ENCODE measurements around the gene MAGEA2.
"Not testable (repeated sequence)": the region's sequence is repeated elsewhere in the genome, so short reads cannot be mapped to it uniquely, and the experiment has no call there.

MAGEA2 gene

DNA sequence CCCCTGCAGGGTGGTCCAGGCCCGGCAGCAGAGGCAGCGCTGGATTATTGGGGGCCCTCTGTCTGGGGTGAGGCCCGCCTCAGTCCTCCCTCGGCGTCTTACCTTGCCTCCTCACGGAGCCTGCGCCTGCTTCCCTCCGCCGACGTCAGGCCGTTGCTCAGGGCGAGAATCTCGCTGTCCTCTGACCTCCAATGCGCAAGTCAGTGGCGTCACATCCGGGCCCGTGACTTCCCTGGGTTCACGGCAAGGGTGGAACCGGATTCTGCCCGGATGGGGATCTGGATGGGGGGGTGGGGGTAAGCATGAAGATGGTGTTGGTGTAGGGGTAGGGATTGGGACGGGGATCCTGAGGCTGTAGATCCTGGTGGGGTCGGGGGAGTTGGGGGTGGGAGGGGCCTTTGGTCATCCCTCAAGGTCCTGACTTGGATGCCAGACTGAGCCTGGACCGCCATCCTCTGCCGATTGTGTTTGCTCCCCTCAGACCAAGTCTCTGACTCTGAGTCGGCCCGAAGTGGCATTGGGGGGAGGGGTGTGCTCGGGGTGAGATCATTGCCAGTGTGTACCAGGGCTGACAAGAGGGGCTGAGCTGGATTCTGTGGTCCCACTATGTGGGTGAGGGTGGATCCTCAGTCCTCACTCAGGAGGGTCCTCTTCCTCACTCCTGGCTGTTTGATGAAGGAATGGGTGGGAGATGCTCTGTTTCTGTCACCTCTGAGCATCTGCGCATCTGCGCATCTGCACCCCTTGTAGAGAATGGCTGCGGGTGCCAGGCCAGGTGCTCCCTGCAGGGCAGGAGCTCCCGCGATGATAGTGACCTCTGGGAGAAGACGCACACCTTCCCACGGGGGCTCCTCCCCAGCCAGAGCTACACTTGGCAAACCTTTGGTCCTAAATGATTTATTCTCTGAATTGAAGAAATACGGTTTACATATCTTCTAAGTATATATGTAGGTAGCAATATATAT is at the start of gene MAGEA2:
Gene MAGEA2 (minus strand): TSS at position 157 of the 965 bp plus-strand sequence. CDS start 2,479 bp downstream, outside the sequence.
- DNase-seq (ENCODE audit: low read depth), result not testable (repeated sequence)

DNA sequence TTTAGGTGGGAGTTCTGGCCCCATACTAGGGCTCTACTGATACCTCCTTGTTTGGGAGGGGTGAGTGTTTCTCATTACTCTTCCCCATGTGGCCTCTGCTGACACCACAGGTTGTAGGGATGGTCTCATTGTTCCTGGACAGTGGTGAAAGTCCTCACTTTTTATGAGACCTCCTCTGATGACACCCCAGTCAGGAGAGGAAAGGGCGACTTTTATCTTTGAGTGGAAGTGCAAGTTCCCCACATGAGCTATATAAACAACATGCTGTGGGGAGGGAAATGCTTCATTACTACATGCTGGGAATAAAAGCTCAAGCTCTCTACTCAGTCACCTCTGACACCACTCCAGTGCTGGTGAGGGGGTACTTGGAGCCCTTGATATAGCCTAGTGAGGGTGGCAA is 45.3 kb upstream of the MAGEA2 start:
- DNase-seq (ENCODE audit: low read depth), result no peak

- DNase-seq (ENCODE audit: low read depth), result not testable (repeated sequence)
Observed at GRCh38 chrX:152787062-152787461, 33.4 kb upstream of the MAGEA2 start.

GRCh38 chrX:152769549-152770289 is 16.1 kb upstream of the MAGEA2 start, which contains the start of gene MAGEA6:
Gene MAGEA6 (minus strand): TSS chrX:152769689. CDS start chrX:152767650, 2,039 bp downstream.
- DNase-seq (ENCODE audit: low read depth), result not testable (repeated sequence)

GRCh38 chrX:152766562-152766961 is 12.9 kb upstream of the MAGEA2 start:
- DNase-seq (ENCODE audit: low read depth), result not testable (repeated sequence)

DNA sequence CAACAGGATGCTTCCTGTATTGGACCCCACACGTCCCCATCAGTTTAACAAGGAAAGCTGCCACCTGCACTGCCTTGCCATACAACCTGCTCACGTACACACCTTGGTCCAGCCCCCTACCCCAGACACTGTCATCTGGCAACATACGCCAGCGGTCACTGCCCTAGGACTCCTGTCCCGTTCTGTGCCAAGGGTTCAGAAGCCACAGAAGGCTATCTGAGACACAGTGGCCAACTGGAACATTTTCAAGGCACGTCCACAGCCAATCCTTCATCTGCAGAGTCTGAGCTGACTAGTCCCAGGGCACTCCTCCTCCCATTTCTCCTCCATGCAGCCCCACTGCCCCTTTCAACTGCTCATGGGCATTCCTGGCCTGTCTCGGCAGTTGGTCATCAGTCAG is 7.9 kb upstream of the MAGEA2 start:
- not testable (repeated sequence) for DNase-seq (ENCODE audit: low read depth)

- not testable (repeated sequence) for DNase-seq (ENCODE audit: low read depth)
Observed at GRCh38 chrX:152759544-152759943, 5.9 kb upstream of the MAGEA2 start.

GRCh38 chrX:152758918-152759317 is 5.3 kb upstream of the MAGEA2 start, which contains the start of gene CSAG3:
Gene CSAG3 (plus strand): TSS chrX:152759218.
- not testable (repeated sequence) for DNase-seq (ENCODE audit: low read depth)

DNA sequence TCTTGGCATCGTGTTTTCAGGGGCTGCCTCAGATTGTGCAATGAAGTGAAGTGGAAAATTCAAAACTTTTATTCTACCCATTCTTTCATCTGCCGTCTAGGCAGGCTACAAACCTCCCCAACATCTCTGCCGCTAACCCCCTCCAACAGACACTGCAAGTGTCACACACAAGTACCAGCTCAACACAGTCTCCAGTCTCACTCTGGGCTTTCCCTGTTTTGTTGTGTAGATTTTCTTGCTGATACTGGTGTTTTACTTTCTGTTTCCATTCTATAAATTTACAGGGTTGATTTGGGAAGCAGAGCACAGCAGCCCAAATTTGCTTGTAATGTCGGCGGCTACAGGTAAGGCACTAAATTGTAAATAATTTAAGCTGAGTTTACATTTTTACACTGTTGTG is 1.2 kb upstream of the MAGEA2 start:
- not testable (repeated sequence) for DNase-seq (ENCODE audit: low read depth)

GRCh38 chrX:152738560-152738959 is 15.1 kb downstream of the MAGEA2 start:
- no peak for DNase-seq (ENCODE audit: low read depth)

- DNase-seq (ENCODE audit: low read depth), result not testable (repeated sequence)
Observed at GRCh38 chrX:152736528-152736927, 17.1 kb downstream of the MAGEA2 start.

DNA sequence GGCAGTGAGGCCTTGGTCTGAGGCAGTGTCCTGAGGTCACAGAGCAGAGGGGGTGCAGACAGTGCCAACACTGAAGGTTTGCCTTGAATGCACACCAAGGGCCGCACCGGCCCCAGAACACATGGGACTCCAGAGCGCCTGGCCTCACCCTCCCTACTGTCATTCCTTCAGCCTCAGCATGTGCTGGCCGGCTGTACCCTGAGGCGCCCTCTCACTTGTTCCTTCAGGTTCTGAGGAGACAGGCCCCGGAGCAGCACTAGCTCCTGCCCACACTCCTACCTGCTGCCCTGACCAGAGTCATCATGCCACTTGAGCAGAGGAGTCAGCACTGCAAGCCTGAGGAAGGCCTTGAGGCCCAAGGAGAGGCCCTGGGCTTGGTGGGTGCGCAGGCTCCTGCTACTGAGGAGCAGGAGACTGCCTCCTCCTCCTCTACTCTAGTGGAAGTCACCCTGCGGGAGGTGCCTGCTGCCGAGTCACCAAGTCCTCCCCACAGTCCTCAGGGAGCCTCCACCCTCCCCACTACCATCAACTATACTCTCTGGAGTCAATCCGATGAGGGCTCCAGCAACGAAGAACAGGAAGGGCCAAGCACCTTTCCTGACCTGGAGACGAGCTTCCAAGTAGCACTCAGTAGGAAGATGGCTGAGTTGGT is 17.7 kb downstream of the MAGEA2 start:
- DNase-seq (ENCODE audit: low read depth), result no peak

DNA sequence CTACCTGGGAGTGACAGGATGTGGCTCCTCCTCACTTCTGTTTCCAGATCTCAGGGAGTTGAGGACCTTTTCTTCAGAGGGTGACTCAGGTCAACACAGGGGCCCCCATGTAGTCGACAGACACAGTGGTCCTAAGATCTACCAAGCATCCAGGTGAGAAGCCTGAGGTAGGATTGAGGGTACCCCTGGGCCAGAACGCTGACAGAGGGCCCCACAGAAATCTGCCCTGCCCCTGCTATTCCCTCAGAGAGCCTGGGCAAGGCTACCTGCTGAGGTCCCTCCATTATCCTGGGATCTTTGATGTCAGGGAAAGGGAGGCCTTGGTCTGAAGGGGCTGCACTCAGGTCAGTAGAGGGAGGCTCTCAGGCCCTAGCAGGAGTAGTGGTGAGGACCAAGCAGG is 18.5 kb downstream of the MAGEA2 start:
- no peak for DNase-seq (ENCODE audit: low read depth)

- not testable (repeated sequence) for DNase-seq (ENCODE audit: low read depth)
Observed at GRCh38 chrX:152734143-152734858, 19.3 kb downstream of the MAGEA2 start.

GRCh38 chrX:152733261-152733975 is 20.2 kb downstream of the MAGEA2 start, which contains the start of the genes CSAG1 and MAGEA12:
Gene CSAG1 (minus strand): TSS chrX:152733721. CDS start chrX:152732460, 1,261 bp downstream.
Gene MAGEA12 (plus strand): TSS chrX:152733757. CDS start chrX:152736162, 2,405 bp downstream.
- no peak for DNase-seq (ENCODE audit: low read depth)

DNA sequence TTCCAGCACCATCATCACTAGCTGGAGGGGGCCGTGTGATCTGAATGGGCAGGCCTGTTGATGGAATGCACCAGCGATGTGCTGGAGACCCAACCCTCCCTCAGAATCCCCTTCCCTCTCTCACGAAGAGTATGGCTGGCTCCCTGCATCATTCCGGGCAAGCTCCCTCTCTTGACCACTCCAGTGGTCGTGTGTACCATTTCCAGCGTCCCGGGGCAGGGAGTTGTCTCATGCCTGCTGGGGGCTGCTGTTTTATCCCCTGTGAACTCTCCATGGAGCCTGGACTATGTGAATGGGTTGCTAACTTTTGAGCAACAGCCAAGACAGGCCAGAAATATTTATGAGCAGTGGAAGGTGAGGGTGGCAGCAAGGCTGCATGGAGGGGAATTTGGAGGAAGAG is 28.2 kb downstream of the MAGEA2 start:
- DNase-seq (ENCODE audit: low read depth), result no peak

- not testable (repeated sequence) for DNase-seq (ENCODE audit: low read depth)
Observed at GRCh38 chrX:152713815-152714787, 39.5 kb downstream of the MAGEA2 start, which contains the start of gene MAGEA2B. Gene MAGEA2B (plus strand): TSS chrX:152714628. CDS start chrX:152717107, 2,479 bp downstream.

- not testable (repeated sequence) for DNase-seq (ENCODE audit: low read depth)
Observed at GRCh38 chrX:152713195-152713594, 40.4 kb downstream of the MAGEA2 start.

DNA sequence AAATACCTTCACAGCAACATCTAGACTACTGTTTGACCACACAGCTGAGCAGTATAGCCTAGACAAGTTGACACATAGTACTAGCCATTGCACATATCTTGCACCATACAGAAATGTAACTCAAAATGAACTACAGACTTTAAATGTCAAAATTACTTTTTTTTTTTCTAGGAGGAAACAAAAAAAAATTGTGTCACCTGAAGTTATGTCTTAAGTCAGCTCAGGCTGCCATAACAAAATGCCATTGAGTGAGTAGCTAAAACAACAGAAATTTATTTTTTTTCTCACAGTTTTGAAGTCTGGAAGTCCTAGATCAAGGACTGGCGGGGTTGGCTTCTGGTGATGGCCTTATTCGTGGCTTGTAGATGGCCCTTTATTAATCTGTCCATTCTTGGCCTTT is 44.5 kb downstream of the MAGEA2 start, which contains the start of gene CSAG2:
Gene CSAG2 (minus strand): TSS at position 101 of the 400 bp plus-strand sequence. CDS start 161 bp downstream, outside the sequence.
- DNase-seq (ENCODE audit: low read depth), result not testable (repeated sequence)

Data from T-helper 22 cell (primary cell).